ENCODE measurements around the gene ATP2B2. TPM values are rescaled to one million over a fixed set of nuclear protein-coding genes. Genes with fewer than 3 reads are reported as not detected.

The ATP2B2 gene
- polyA plus RNA-seq, 1 experiment: not detected

- POLR2A ChIA-PET: no interaction called here
- CTCF ChIA-PET: interaction anchor here (0.6 kb wide), 1 partner anchor 11 kb away, joined by 3 read pairs; no protein-coding TSS in a partner anchor
- no peak overlapping the region for H3K4me3 ChIP-seq (ENCODE audit: low read depth, low read length)
- DNase-seq (ENCODE audit: low read depth): no peak
- no peak for TF ChIP-seq CTCF (IDR thresholded peaks at IDR 0.05; ENCODE audit: insufficient read depth, low read depth, low read length)
- H3K36me3 ChIP-seq (ENCODE audit: control insufficient read depth, insufficient read depth, low read length): no peaks in the 10 kb centered on the region
- peaks cover 1% of the 10 kb centered on the region; the same call in 1 of the 2 replicates for H3K27me3 ChIP-seq (ENCODE audit: control insufficient read depth, insufficient read depth, low read length)
Measured at GRCh38 chr3:10443272-10444109, 61.9 kb downstream of the ATP2B2 start.

DNA sequence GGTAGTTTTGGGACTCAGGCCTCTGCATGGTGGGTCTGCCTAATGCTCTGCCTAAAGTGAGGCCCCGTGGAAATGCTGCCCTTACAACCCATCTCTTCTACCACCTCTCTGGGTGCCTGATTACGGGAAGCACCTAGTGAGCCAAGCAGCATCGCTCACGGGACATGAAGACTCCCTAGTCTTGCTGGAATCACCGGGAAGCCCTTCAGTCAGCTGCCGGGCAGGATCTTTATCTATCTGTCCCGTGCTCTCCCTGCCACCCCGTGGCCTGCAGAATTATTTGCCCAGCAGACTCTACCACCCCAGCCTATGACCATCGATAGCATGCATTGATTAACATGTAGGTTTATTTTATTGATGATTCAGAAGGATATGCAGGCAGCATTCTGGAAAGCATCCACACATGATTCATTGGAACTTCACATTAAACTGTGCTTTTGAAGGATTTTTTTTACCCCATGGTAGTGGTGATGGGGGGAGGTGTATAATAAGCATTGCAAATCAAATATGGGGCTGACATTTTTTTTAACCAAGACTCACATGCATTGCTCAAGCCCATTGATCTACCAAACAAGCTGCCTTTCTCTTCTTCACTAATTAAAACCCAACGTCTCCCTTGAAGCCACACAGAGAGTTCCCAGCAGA is 63.1 kb downstream of the ATP2B2 start:
- Histone ChIP-seq H3K27me3 (ENCODE audit: control insufficient read depth, insufficient read depth, low read length) (peaks cover 1% of the 10 kb centered on the region; the same call in 1 of the 2 replicates), H3K4me3 (ENCODE audit: low read depth, low read length) (no peak overlapping the region), H3K36me3 (ENCODE audit: control insufficient read depth, insufficient read depth, low read length) (no peaks in the 10 kb centered on the region)
- DNase-seq (ENCODE audit: low read depth): no peak
- ChIA-PET POLR2A (no interaction called here), CTCF (interaction anchor here (0.8 kb wide), 1 partner anchor 85 kb away, joined by 3 read pairs; no protein-coding TSS in a partner anchor)
- no peak for TF ChIP-seq CTCF (IDR thresholded peaks at IDR 0.05; ENCODE audit: insufficient read depth, low read depth, low read length)

GRCh38 chr3:10440684-10441083 is 64.7 kb downstream of the ATP2B2 start:
- POLR2A ChIA-PET: no interaction called here
- CTCF ChIA-PET: interaction anchor here (0.7 to 1.1 kb wide), 2 partner anchors 26 to 60 kb away, joined by 3 to 5 read pairs; no protein-coding TSS in a partner anchor
- Histone ChIP-seq H3K4me3 (ENCODE audit: low read depth, low read length) (no peak overlapping the region), H3K36me3 (ENCODE audit: control insufficient read depth, insufficient read depth, low read length) (no peaks in the 10 kb centered on the region), H3K27me3 (ENCODE audit: control insufficient read depth, insufficient read depth, low read length) (no peaks in the 10 kb centered on the region)
- DNase-seq (ENCODE audit: low read depth): no peak
- TF ChIP-seq CTCF (IDR thresholded peaks at IDR 0.05; ENCODE audit: insufficient read depth, low read depth, low read length): no peak

DNA sequence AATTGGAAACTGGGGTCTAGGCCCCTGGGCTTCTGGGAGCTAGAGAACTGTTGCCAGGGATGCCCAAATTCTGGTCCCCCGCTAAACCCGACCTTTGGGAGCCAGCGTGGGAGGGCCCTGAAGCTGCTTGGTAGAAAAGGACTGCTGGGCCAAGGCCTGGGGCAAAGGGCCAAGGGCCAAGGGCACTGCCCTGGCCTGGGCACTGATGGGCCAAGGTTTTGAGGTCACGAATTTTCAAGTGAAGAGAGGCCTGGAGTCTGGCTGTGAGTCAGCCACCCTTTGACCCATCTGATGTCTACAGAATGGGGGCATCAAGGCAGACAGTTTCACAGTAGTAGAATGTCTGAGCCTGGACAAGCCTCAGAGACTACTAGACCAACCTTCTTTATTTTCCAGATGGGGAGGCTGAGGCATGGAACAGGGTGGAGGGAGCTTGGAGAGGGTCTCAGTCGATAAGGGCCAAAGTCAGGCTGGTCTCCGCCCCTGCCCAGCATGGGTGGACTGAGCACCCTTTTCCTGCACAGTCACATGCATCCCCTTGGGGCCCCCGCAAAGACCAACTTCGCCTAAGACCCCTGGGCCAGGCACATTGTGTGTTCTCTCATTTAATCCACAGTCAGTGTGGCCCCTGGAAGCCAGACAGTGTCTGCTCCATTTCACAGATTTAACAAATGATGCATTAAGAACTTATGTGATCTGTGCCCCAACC is 66.3 kb downstream of the ATP2B2 start:
- TF ChIP-seq CTCF (IDR thresholded peaks at IDR 0.05; ENCODE audit: insufficient read depth, low read depth, low read length): no peak
- no peaks in the 10 kb centered on the region for H3K36me3 ChIP-seq (ENCODE audit: control insufficient read depth, insufficient read depth, low read length)
- ChIA-PET CTCF (no interaction called here), POLR2A (no interaction called here)
- DNase-seq (ENCODE audit: low read depth): no peak
- no peak overlapping the region for H3K4me3 ChIP-seq (ENCODE audit: low read depth, low read length)
- H3K27me3 ChIP-seq (ENCODE audit: control insufficient read depth, insufficient read depth, low read length): no peaks in the 10 kb centered on the region

Data from BJ (cell line).